Ammon's horn (tissue), 1 donor: Measurements from ENCODE around the gene KRT7.

ENCODE experiments used
- DNase-seq: peaks from one replicate; pipeline ENCODE4 v3.0.0-alpha.2; 2016; ENCODE audit warnings: low spot score

Gene KRT7

DNA sequence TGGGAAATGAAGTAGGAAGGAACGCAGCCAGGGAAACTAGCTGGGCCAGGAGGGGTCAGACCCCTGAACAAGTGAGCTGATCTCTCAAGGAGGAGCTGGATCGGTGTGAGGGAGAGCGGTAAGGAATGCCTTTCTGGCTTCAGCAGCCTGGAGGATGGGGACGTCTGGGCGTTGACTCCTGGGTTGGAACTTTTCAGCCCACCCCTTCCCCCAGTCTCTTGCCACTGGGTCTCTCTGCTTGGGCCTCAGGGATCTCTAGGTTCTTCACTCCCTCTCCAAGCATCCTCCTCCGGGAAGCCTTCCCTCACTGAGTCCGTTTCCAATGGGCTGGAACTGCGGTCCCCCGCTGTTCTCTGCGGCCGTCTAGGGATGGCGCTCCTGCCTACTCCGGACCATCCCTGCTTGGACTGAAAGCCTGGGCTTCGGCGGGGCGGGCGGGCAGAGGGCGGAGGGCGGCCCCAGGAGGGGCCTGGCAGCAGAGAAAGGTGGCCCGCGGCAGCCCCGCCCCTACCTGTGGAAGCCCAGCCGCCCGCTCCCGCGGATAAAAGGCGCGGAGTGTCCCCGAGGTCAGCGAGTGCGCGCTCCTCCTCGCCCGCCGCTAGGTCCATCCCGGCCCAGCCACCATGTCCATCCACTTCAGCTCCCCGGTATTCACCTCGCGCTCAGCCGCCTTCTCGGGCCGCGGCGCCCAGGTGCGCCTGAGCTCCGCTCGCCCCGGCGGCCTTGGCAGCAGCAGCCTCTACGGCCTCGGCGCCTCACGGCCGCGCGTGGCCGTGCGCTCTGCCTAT is at the start of gene KRT7:
Gene KRT7 (plus strand): TSS at position 570 of the 788 bp plus-strand sequence. CDS start 54 bp downstream, at position 624.
- DNase-seq, result no peak

GRCh38 chr12:52183544-52183910 is 49.5 kb upstream of the KRT7 start:
- no peak for DNase-seq

- DNase-seq, result no peak
Measured at GRCh38 chr12:52183971-52184370, 49.1 kb upstream of the KRT7 start.

GRCh38 chr12:52184813-52185212 is 48.2 kb upstream of the KRT7 start:
- no peak for DNase-seq

GRCh38 chr12:52185400-52185967 is 47.6 kb upstream of the KRT7 start:
- DNase-seq, result no peak

DNA sequence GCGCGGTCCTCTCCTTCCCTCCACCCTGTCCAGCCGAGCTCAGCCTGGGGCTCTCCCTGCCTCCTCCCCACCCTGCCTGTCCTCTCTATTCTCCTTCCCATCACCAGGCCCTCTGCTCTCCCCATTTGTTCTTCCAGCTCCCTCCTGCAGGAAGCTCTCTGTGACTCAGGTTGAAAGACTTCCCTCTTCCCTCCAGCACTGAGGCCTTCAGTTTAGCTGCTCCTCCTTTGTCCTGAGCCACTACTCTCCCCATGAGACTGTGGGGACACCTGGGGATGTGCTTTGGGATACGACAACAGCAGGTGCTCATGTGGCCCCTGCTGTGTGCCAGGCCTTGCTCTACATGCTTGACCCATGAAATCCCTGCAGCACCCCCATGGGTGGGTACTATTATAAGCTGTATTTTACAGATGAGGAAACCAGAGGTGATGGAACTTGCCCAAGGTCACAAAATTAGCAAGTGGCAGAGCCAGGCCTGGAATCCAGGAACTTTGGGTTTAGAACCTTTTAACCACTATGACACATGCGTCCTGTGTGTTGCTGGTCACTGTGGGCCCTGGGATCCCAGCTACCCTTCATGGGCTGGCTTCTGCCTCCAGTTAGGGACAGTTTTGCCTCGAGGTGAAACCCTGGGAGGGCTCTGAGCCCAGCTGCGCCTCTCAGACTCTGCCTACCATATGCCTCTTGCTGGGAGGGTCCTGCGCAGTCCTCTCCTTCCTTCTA is 46.8 kb upstream of the KRT7 start:
- DNase-seq, result no peak

DNA sequence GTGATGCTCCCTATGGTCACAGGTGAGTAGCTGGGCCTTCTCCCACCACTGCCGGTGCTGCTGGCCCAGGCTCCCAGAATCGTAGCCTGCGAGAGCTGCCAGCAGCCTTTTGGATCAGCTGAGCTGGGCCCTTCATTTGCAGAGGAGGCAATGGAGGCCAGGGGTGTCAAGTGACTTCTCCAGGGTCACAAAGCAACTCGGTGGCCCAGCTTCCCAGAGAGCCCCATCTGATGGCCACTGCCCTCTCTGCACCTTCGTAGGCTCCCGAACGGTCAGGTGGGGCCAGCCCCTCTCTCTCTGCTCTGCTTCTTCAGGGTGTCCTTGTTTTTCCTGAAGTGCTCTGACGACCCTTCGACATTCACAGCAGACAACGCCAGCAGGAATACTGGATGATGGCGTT is 45.8 kb upstream of the KRT7 start:
- no peak for DNase-seq

DNA sequence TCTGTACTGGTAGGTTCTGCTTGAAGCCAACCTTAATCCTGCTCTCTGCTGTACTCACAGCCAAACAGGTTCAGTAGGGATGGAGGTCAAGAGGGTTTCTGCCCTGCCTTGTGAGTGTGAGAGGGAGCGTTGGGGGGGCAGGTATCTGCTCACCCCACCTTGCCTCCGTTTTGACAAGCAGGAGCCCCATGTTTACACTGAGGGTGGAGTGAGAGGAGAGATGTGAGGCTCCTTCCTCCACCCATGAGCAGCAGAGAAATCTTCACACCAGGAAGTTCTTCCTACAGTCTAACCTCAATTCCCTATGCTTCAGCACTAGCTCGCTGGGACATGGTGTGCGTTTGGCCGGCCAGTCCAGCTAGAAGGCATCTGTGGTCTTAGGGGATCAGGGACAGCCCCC is 45.4 kb upstream of the KRT7 start:
- DNase-seq, result no peak

- DNase-seq, result no peak
Measured at GRCh38 chr12:52188658-52189057, 44.4 kb upstream of the KRT7 start.

GRCh38 chr12:52189376-52190174 is 43.5 kb upstream of the KRT7 start:
- DNase-seq, result no peak

DNA sequence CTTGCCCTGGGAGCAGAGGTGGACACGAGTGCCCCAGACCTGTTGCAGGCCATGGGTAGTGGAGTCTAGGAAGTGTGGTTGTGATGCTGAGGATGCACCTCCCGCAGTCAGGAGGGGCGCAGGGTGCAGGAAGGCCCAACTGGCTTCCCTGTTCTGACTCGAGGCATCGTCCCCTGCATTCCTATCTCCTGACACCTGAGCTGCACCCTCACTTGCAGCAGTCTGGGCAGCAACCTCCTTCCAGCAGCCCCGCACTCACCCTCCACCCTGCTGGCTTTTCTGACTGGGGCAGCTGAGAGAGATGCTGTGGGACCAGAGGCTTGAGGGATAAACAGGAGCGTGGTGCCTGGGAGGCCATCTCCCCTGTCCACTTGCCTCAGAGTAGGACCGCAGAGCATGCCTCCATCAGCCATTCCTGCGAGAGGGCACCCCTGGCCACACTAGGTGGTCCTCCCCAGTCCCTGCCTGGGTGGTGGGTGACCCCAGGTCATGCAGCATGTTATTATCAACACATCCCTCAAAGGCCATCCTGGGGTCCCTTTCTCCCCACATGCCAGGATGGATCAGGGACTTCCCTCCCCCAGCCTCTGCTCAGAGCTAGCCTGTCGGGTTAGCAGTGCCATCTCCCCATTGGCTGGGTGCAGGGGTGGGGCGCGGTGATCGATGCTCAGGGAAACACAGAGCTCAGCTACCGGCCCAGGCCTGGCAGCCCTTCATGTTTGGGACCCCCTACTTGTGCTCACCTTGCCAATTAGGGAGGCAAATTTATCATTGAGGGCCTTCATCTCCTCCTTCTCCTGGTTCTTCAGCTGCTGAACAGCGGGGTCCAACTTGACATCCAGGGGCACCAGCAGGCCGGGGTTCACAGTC is 41.9 kb upstream of the KRT7 start:
- DNase-seq, result no peak

DNA sequence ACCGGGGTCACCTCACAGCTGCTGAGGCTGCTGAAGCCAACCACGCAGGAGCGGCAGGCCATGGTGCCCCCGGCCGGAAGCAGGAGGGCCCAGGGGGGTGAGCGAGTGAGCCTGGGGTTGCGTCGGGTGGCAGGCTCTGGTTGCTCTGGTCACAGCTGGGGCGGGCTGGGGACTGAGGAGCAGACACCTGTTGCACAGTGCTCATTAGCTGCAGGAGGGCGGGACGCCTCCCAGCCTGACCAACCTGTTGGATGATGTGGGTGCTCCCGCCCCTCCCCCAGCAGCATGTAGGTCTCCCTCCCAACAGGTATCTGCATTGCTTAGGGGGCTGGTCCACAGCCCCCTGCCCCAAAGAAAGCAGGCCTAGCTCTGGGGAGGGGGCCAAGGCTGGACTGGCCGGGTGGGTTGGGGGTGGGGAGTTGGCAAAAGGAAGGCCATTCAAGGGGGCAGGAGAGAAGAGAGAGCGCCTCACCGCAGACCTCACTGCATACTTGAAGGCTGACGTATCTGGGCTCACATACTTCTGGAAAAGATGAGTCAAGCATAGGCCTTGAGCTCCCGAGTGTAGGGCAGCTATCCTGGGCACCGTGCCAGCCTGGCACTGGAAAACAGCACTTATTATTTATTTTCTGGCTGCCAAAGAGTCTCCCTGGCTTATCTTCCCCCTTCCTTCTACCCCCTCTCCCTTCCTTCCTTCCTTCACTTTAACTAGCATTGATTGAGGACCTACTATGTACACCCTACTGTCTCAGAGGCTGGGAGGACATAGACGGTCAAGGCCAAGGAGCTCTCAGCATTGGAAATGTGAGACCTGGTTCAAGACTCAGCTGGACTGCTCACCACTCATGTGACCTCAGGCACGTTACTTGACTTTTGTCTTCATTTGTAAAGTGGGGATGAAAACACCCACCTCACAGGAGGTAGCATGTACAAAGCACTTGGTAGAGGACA is 40.9 kb upstream of the KRT7 start, which contains the start of gene KRT80:
Gene KRT80 (minus strand): TSS at position 174 of the 951 bp plus-strand sequence. CDS start 112 bp downstream, at position 62.
- peak; percentile 76 for DNase-seq

GRCh38 chr12:52193532-52193931 is 39.5 kb upstream of the KRT7 start:
- DNase-seq, result no peak

- no peak for DNase-seq
Measured at GRCh38 chr12:52193991-52194390, 39.1 kb upstream of the KRT7 start.

DNA sequence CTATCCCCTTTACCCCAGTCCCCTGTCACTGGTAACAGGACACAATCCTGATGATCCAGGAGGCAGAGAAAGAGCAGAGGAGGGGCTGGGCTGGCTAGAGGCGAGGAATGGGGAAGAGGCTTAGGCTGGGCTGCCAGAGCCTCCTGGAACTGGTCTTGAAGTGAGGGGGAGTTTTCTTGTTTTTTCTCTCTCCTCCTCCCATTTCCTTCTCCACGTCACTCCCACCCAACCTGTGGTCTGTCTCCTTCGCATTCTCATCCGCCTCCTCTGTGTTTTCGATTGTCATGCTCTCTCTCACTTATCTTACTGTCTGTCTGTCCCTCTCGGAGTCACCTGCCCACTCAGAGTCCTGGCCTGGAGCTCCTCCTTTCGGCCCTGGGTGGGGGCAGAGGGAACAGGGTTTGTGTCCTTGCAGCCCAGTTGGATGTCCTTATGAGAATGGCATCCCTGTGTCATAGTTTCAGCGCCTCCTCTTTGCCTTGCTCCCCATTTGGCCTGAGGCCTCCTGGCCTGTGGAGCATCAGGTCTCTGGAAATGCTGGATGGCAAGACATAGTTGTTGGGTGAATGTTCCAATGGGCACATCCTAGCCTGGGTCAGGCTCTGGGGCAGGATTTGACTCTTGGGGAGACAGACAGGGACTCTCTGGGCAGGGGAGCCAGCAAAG is 37.8 kb upstream of the KRT7 start:
- DNase-seq, result no peak

- no peak for DNase-seq
Measured at GRCh38 chr12:52197371-52198231, 35.4 kb upstream of the KRT7 start.

GRCh38 chr12:52198454-52199215 is 34.4 kb upstream of the KRT7 start:
- DNase-seq, result peak; percentile 52
